ENCODE measurements around the gene XYLT1.
A peak's percentile ranks its signal among the peaks of the same experiment; 100 is the strongest.

XYLT1 gene

GRCh38 chr16:17265154-17265553, 205.6 kb downstream of the XYLT1 start:
- no peak for DNase-seq (ENCODE audit: low read depth)
- no peak for TF ChIP-seq CTCF (IDR thresholded peaks at IDR 0.05; ENCODE audit: low read depth, low read length, missing control alignments)
- H3K4me3 ChIP-seq (ENCODE audit: low read depth, low read length) = no peak overlapping the region

GRCh38 chr16:17261197-17261858, 209.4 kb downstream of the XYLT1 start:
- H3K4me3 ChIP-seq (ENCODE audit: low read depth, low read length) = no peak overlapping the region
- no peak for DNase-seq (ENCODE audit: low read depth)
- TF ChIP-seq CTCF (IDR thresholded peaks at IDR 0.05; ENCODE audit: low read depth, low read length, missing control alignments) = peak; percentile 37

GRCh38 chr16:17260276-17260849, 210.4 kb downstream of the XYLT1 start:
- no peak for DNase-seq (ENCODE audit: low read depth)
- H3K4me3 ChIP-seq (ENCODE audit: low read depth, low read length) = no peak overlapping the region
- TF ChIP-seq CTCF (IDR thresholded peaks at IDR 0.05; ENCODE audit: low read depth, low read length, missing control alignments) = no peak

- no peak for DNase-seq (ENCODE audit: low read depth)
- H3K4me3 ChIP-seq (ENCODE audit: low read depth, low read length) = no peak overlapping the region
- TF ChIP-seq CTCF (IDR thresholded peaks at IDR 0.05; ENCODE audit: low read depth, low read length, missing control alignments) = no peak
Observed at GRCh38 chr16:17259751-17260270, 210.9 kb downstream of the XYLT1 start.

GRCh38 chr16:17258848-17259713, 211.7 kb downstream of the XYLT1 start:
- H3K4me3 ChIP-seq (ENCODE audit: low read depth, low read length) = peak overlapping the region; percentile 57
- peak; percentile 75 for TF ChIP-seq CTCF (IDR thresholded peaks at IDR 0.05; ENCODE audit: low read depth, low read length, missing control alignments)
- peak; percentile 80 for DNase-seq (ENCODE audit: low read depth)

GRCh38 chr16:17258077-17258599, 212.6 kb downstream of the XYLT1 start:
- DNase-seq (ENCODE audit: low read depth) = no peak
- peak overlapping the region; percentile 57; the same call in 1 of the 2 replicates for H3K4me3 ChIP-seq (ENCODE audit: low read depth, low read length)

More at GRCh38 chr16:17258077-17258599, 212.6 kb downstream of the XYLT1 start:
- TF ChIP-seq CTCF (IDR thresholded peaks at IDR 0.05; ENCODE audit: low read depth, low read length, missing control alignments) = no peak
